Stimulated activated CD8-positive, alpha-beta memory T cell treated with anti-CD3 and anti-CD28 coated beads, Interleukin-15, amount 100 ng/mL, for 48 hours (primary cell): ENCODE measurements around the gene LBX2.

Experiments used
- DNase-seq, 2 donors: peaks; one replicate each; pipeline ENCODE4 v3.0.0-alpha.2; 2020; ENCODE audit warnings: low read depth in 2 of 2

The LBX2 gene

GRCh38 chr2:74525717-74526648, 26.6 kb upstream of the LBX2 start, which contains the start of gene DQX1:
DQX1 (minus strand) TSS chr2:74526231; CDS start chr2:74525729, 502 bp downstream.
- DNase-seq = no peak

DNA sequence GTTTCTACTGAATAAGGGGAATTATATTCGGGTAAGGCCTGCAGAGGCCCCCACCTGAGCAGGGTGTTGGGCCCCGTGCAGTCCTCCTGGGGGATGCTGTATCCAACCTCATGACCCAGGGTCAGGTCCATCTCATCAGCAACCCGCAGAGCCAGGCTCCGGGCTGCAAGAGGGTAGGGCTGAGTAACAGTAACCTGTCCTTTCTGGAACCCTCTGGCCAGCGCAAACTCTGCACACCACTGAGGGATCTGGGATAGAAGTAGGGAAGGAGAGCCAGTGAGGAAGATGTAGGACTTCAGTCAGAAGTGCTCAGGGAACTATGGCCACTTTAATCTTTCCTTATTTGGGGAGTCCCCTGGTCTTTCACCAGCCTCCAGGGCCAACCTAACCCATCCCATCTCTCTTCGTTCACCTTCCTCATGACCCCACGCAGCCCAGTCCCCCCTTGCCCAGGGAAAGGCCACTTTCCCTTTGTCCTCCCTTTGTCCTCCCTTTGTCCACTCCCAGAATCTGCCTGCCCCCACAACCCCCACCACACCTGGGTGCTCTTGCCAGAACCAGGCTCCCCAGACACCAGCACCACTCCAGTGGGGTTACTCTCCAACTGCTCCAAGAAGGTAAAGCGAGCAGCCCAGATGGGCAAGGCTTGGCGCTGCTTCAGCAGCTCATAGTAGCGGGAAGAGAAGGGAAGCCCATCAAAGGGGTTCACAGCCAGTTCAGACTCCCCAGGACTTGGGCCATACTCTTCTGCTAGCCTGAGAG, 25.7 kb upstream of the LBX2 start:
- no peak for DNase-seq

GRCh38 chr2:74524005-74524404, 24.6 kb upstream of the LBX2 start:
- DNase-seq = no peak

DNA sequence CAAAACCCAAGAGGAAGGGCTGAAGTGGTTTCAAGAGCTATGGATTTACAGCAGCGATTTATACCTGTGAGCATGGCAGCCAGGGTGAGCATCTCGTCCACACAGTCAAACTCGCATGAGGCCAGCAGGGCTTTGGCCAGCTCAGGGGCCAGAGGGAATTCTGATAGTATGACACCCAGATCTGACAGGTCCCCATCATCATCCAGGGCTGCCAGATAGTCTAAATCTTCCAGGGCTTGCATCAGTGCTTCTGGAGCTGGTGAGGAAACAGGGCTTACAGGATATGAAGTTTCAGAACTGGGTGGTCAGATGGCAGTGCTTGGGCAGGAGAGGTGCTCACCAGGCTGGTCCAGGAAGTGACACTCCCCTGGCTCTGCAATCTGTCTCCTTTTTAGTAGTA, 23.1 kb upstream of the LBX2 start:
- DNase-seq = no peak

DNA sequence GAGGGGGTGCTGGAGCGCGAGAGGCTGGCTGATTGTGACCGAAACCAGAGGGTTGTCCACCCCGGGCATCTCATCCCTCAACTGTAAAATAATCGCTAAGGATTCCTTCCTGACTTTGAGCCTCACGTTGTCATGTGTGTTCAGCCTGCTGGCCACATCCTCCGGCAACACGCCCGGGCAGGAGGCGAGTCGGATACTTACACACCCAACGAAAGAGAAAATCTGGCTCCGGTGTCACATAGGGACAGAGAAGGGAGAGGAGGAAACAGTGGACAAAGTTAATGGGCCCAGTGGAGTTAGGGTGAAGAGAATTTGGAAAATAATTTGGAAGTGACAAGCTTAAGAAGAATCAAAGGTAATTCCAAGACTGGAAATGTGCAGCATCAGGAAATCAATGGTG, 17.2 kb upstream of the LBX2 start:
- no peak for DNase-seq

GRCh38 chr2:74515981-74516633, 16.7 kb upstream of the LBX2 start:
- peak; percentile 61 to 67 for DNase-seq

GRCh38 chr2:74515271-74515980, 16.0 kb upstream of the LBX2 start:
- DNase-seq = no peak

DNA sequence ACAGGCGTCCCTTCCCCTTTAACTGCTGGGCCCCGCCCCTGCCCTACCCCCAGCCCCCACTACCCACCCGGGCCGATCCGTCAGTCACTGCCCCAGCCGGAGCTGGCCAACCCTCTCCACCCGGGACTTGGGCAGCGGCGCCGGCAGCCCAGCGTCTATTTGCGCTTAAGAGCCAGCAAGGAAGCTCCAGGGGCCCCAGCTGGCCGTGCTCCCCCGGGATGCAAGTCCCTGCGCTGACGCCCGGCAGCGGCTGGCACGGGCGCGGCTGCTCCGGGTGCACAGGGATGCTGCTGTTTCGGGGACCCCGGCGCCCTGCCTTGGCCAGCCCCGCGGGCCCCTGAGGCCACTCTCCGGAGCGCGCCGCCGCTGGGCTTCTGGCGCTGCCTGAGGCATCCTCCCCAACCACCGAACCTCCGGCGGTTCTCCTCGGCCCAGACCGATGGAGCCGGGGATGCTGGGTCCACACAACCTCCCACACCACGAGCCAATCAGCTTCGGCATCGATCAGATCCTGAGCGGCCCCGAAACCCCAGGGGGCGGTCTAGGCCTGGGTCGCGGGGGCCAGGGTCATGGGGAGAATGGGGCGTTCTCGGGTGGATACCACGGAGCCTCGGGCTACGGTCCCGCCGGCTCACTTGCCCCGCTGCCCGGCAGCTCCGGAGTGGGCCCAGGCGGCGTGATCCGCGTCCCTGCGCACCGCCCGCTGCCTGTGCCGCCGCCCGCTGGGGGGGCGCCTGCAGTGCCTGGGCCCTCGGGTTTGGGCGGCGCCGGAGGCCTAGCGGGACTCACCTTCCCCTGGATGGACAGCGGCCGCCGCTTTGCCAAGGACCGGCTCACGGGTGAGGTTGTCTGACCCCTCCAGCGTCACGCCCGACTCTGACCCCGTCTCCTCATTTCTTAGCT, 15.2 kb upstream of the LBX2 start, which contains the start of gene TLX2:
Gene TLX2 (plus strand): TSS at position 83 of the 903 bp plus-strand sequence. CDS start 357 bp downstream, at position 440.
- DNase-seq = no peak

- DNase-seq = no peak
Observed at GRCh38 chr2:74513605-74514367, 14.4 kb upstream of the LBX2 start.

DNA sequence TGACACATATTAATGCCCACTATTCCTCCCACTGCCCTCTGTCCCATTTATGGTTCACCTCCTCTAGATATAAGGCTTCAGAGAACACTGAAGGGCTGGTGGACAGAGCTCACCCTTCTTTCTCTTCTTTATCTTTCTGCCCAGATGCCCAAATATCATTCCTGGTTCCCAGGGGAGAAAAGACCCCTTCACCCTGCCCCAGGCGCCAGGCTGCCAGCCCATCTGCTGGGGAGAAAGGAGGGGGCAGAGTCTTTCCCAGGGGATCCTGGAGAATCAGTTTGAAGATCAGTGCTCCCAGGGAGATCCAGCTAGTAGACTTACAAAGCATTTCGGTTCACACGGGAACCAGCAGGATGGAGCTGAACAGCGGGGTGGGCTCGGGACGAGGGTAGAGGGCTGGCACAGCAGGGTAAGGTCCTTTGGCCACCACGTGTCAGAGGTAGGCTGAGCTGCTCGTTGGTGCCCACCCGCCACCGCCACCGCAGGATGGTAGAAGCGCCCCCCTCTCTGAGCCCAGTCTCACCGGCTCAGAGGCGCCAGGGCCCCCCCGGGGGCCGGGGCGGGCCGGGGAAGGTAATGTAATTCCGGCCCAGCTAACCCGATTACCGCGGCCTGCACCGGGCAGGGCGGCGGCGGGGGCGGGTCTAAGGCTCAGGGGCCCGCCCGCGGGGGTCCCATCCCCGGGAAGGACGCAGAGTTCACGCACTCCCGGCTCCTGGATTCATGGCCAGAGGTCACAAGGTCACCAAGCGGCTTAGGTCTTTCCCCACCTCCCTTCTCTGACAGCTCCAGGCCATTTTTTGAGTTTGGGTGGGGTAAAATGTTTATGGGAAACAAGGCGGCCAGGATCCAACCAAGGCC, 13.6 kb upstream of the LBX2 start:
- no peak for DNase-seq

- DNase-seq = no peak
Observed at GRCh38 chr2:74511104-74511989, 11.9 kb upstream of the LBX2 start.

GRCh38 chr2:74510272-74510671, 10.9 kb upstream of the LBX2 start:
- no peak for DNase-seq

DNA sequence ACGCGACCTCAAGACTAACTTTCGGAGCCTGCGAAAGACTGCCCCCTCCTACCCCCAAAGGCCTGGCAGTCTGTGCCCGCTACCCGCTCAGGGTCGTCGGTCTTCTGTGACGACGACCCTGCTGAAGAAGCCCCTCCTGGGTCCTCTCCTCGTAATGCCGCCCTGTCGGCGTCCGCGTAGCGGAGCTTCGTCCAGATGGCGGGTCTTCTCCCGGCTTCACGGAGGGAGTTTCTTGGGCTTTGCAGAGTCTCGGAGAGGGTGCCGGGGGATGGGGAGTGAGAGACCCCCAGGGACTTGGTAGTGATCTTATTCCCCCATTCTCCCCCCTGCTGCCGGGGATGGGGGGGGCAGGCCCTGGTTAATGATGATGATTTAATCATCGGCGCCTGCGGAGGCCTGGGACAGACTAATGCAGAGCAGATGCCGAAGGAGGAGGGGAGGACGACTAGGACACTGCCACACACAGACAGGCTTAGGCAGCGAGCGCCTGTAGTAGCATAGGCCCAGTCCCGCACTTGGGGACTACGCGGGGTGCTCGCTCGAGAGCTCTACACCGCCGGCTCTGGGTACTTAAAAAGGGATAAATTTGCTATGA, 8.6 kb upstream of the LBX2 start:
- no peak for DNase-seq

GRCh38 chr2:74507145-74507925, 7.9 kb upstream of the LBX2 start, which contains the start of gene PCGF1:
PCGF1 (minus strand) TSS chr2:74507695; CDS start chr2:74507668, 27 bp downstream.
- DNase-seq = peak; percentile 97

GRCh38 chr2:74505448-74506246, 6.2 kb upstream of the LBX2 start:
- no peak for DNase-seq
